DMS153 treated with DMSO at 0.1 percent for 48 hours (cell line): Measurements from ENCODE around the gene C5AR1.
"Not testable (repeated sequence)": the region's sequence is repeated elsewhere in the genome, so short reads cannot be mapped to it uniquely, and the experiment has no call there.

Experiments
- DNase-seq: peaks from one replicate; lab custom pipeline; 2025; ENCODE audit not compliant: unreplicated experiment; lab: John Stamatoyannopoulos, UW

Gene C5AR1

GRCh38 chr19:47283405-47284059, 26.1 kb upstream of the C5AR1 start:
- no peak for DNase-seq

- peak; percentile 11 for DNase-seq
Measured at GRCh38 chr19:47284324-47284899, 25.2 kb upstream of the C5AR1 start.

GRCh38 chr19:47296036-47296435, 13.6 kb upstream of the C5AR1 start:
- DNase-seq = peak; percentile 91

GRCh38 chr19:47300867-47301266, 8.8 kb upstream of the C5AR1 start:
- DNase-seq = not testable (repeated sequence)

- DNase-seq = no peak
Measured at GRCh38 chr19:47302249-47302648, 7.4 kb upstream of the C5AR1 start.

GRCh38 chr19:47303966-47304365, 5.7 kb upstream of the C5AR1 start:
- no peak for DNase-seq

- DNase-seq = peak; percentile 25
Measured at GRCh38 chr19:47305309-47305751, 4.3 kb upstream of the C5AR1 start.

- no peak for DNase-seq
Measured at GRCh38 chr19:47306303-47306702, 3.4 kb upstream of the C5AR1 start.

- DNase-seq = no peak
Measured at GRCh38 chr19:47309038-47309437, 623 bp upstream of the C5AR1 start.

GRCh38 chr19:47310323-47310722, 662 bp downstream of the C5AR1 start:
- DNase-seq = no peak

- peak; percentile 8 for DNase-seq
Measured at GRCh38 chr19:47310819-47311218, 1.2 kb downstream of the C5AR1 start.

GRCh38 chr19:47312366-47313006, 2.8 kb downstream of the C5AR1 start:
- DNase-seq = no peak

- DNase-seq = no peak
Measured at GRCh38 chr19:47313754-47314295, 4.2 kb downstream of the C5AR1 start.

GRCh38 chr19:47315125-47315821, 5.6 kb downstream of the C5AR1 start:
- DNase-seq = no peak

GRCh38 chr19:47316513-47316912, 6.9 kb downstream of the C5AR1 start:
- DNase-seq = no peak

GRCh38 chr19:47319923-47320871, 10.5 kb downstream of the C5AR1 start:
- DNase-seq = no peak

GRCh38 chr19:47321630-47322029, 12.0 kb downstream of the C5AR1 start:
- DNase-seq = no peak

- no peak for DNase-seq
Measured at GRCh38 chr19:47322058-47322457, 12.4 kb downstream of the C5AR1 start.

- DNase-seq = no peak
Measured at GRCh38 chr19:47323409-47323808, 13.7 kb downstream of the C5AR1 start.

- no peak for DNase-seq
Measured at GRCh38 chr19:47323872-47324271, 14.2 kb downstream of the C5AR1 start.
